Activated T-helper 1 cell treated with anti-CD3 and anti-CD28 coated beads, Interleukin-12 subunit alpha, Interleukin-12 subunit beta, Interleukin-2, Interleukin-4 antibody, amounts not matched to agents 30 ng/mL and 10 ng/mL and 1 ng/mL, durations not matched to agents 14 hours and 24 hours and 36 hours (primary cell): ENCODE results near the gene CAPN5. TPM values are rescaled to one million over a fixed set of nuclear protein-coding genes. Genes with fewer than 3 reads are reported as not detected.

Experiments
- DNase-seq: peaks from one replicate; pipeline ENCODE4 v3.0.0; 2021; ENCODE audit warnings: low spot score
- H3K27ac Mint-ChIP-seq: one replicate; pipeline ENCODE4 v1.8.0; 2021; ENCODE audit warnings: mild to moderate bottlenecking, mixed read lengths
- H3K27me3 Mint-ChIP-seq: one replicate; pipeline ENCODE4 v1.8.0; 2022; ENCODE audit warnings: mild to moderate bottlenecking, moderate library complexity, mixed read lengths; ENCODE audit not compliant: insufficient read depth
- H3K36me3 Mint-ChIP-seq: one replicate; pipeline ENCODE4 v1.8.0; 2021; ENCODE audit warnings: low read depth, mixed read lengths
- H3K4me1 Mint-ChIP-seq: one replicate; pipeline ENCODE4 v1.8.0; 2021; ENCODE audit warnings: low read depth, mixed read lengths
- H3K4me3 Mint-ChIP-seq: one replicate; pipeline ENCODE4 v1.8.0; 2021; ENCODE audit warnings: mild to moderate bottlenecking, moderate library complexity, mixed read lengths
- H3K9me3 Mint-ChIP-seq: one replicate; pipeline ENCODE4 v1.8.0; 2021; ENCODE audit warnings: mixed read lengths
- intact Hi-C: fragments of 100-400 bp; cut with micrococcal nuclease; formaldehyde crosslinking; loops from one replicate; pipeline ENCODE4 v1.15.1; 2024
- total RNA-seq: library from RNA; stranded (reverse); gene quantifications from 2 replicates; pipeline ENCODE4 v1.2.3, GENCODE V29; 2022

The CAPN5 gene
- total RNA-seq, 1 donor from 2014 or later, result 0.10 TPM

DNA sequence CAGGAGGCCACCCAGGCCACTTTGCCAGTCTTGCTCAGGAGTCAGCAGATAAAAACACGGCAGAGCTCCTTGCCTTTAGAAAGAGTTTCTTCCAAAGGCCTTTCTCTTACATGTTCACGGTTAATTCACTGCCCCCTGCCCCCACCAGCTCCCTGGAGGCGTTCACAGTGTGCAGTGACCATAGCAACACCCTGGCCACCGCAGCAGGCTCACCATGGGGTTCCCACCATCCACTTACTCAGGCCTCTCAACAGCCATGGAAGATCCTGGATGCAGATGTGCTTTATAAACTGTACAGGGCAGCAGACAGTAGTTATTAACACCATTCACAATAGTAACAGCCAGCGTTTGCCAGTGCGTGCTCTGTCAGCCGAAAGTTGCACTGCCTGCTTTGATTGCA is 50.7 kb downstream of the CAPN5 start:
- H3K27ac Mint-ChIP-seq, result no peak overlapping the region
- intact Hi-C loops, result no loop called here
- no peaks in the 10 kb centered on the region for H3K27me3 Mint-ChIP-seq

GRCh38 chr11:77118086-77118485 is 51.3 kb downstream of the CAPN5 start:
- Mint-ChIP-seq H3K9me3 (no peaks in the 10 kb centered on the region), H3K4me1 (peaks cover 5% of the 10 kb centered on the region), H3K36me3 (no peaks in the 10 kb centered on the region), H3K27me3 (no peaks in the 10 kb centered on the region), H3K4me3 (no peak overlapping the region), H3K27ac (no peak overlapping the region)
- intact Hi-C loops, result no loop called here
- no peak for DNase-seq

More for the DNA sequence above, 50.7 kb downstream of the CAPN5 start:
- Mint-ChIP-seq H3K4me3 (no peak overlapping the region), H3K36me3 (no peaks in the 10 kb centered on the region), H3K4me1 (peaks cover 5% of the 10 kb centered on the region), H3K9me3 (no peaks in the 10 kb centered on the region)
- DNase-seq, result no peak

DNA sequence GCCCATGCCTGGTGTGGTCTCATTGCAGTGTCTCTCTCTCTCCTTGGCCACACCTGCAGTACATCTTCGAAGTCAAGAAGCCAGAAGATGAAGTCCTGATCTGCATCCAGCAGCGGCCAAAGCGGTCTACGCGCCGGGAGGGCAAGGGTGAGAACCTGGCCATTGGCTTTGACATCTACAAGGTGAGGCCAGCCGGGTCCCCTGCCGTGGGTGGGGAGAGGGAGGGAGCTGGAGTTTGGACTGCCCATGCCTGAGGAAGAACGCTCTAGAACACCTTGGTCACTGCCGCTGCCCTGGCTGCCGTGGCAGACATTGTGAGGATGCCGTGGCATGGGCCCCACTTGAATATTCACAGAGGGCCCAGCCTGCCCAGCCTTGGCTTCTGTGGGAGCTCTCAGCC is 52.2 kb downstream of the CAPN5 start:
- Mint-ChIP-seq H3K36me3 (no peaks in the 10 kb centered on the region), H3K4me3 (no peak overlapping the region), H3K4me1 (no peaks in the 10 kb centered on the region), H3K27me3 (no peaks in the 10 kb centered on the region), H3K27ac (no peak overlapping the region), H3K9me3 (no peaks in the 10 kb centered on the region)
- intact Hi-C loops, result no loop called here
- no peak for DNase-seq

DNA sequence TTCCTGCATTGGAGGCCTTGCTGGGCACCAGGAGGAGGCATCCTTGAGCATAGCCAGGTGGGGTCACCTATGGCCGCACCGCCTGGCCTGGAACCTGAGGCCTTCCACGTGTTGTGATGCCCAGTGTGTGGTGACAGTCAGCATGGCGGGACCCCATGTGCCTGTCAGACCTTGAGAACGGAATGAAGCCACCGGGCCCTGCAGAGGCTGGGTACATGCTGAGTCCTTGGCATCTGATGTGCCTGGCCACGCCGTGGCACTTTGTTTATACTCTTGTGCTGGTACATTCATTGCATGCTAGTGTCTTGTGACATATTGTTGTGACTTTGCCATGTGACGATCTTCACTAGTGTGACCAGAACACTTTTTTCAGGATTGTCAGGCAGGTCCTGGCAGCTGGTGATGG is 52.8 kb downstream of the CAPN5 start:
- DNase-seq, result no peak
- Mint-ChIP-seq H3K27ac (no peak overlapping the region), H3K4me3 (no peak overlapping the region), H3K27me3 (no peaks in the 10 kb centered on the region), H3K9me3 (no peaks in the 10 kb centered on the region), H3K36me3 (no peaks in the 10 kb centered on the region), H3K4me1 (no peaks in the 10 kb centered on the region)
- intact Hi-C loops, result no loop called here

DNA sequence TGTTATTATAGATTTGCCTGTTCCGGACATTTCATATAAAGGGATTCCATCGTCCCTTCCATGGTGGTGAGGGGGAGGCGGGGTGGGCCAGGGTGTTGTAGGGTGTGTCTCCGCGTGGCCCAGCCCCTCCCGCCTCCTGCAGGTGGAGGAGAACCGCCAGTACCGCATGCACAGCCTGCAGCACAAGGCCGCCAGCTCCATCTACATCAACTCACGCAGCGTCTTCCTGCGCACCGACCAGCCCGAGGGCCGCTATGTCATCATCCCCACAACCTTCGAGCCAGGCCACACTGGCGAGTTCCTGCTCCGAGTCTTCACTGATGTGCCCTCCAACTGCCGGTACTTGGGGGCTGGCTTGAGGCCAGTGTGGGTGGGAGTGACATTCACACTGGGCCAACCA is 53.8 kb downstream of the CAPN5 start:
- Mint-ChIP-seq H3K27ac (no peak overlapping the region), H3K4me1 (no peaks in the 10 kb centered on the region), H3K9me3 (no peaks in the 10 kb centered on the region), H3K27me3 (no peaks in the 10 kb centered on the region), H3K36me3 (no peaks in the 10 kb centered on the region), H3K4me3 (no peak overlapping the region)
- no peak for DNase-seq
- intact Hi-C loops, result no loop called here

DNA sequence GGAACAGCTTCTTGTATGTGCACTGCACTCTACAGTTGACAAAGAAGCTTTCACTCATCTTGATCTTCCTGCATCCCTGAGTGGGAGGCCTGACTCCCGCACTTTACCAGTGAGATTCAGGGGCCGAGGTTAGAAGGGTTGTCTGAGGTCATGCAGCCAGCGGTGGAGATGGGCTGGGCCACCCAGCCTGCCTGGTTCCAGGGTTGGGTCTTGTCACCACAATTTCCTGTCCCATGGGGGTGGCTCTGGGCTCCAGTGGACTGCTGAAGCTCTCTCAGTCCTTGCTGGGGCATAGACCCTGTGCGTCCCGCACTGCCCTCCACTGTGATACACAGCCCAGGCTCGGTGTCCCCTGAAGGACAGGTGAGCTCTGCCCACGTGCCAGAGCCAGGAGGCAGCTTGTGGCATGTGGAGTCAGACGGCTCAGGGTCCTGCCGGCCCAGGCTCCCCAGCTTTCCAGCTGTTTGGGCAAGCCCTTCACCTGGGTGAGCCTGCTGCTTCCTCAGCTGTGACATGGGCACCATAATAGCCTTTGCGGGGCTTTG is 54.4 kb downstream of the CAPN5 start:
- no peaks in the 10 kb centered on the region for H3K27me3 Mint-ChIP-seq
- H3K4me3 Mint-ChIP-seq, result no peak overlapping the region
- no peaks in the 10 kb centered on the region for H3K9me3 Mint-ChIP-seq
- no peak for DNase-seq
- H3K36me3 Mint-ChIP-seq, result no peaks in the 10 kb centered on the region
- H3K4me1 Mint-ChIP-seq, result no peaks in the 10 kb centered on the region
- H3K27ac Mint-ChIP-seq, result no peak overlapping the region
- intact Hi-C loops, result no loop called here

- H3K36me3 Mint-ChIP-seq, result no peaks in the 10 kb centered on the region
- H3K27me3 Mint-ChIP-seq, result no peaks in the 10 kb centered on the region
- intact Hi-C loops, result no loop called here
- H3K9me3 Mint-ChIP-seq, result no peaks in the 10 kb centered on the region
- H3K27ac Mint-ChIP-seq, result no peak overlapping the region
- DNase-seq, result no peak
- H3K4me3 Mint-ChIP-seq, result no peak overlapping the region
- no peaks in the 10 kb centered on the region for H3K4me1 Mint-ChIP-seq
Observed at GRCh38 chr11:77121876-77122575, 55.3 kb downstream of the CAPN5 start.

DNA sequence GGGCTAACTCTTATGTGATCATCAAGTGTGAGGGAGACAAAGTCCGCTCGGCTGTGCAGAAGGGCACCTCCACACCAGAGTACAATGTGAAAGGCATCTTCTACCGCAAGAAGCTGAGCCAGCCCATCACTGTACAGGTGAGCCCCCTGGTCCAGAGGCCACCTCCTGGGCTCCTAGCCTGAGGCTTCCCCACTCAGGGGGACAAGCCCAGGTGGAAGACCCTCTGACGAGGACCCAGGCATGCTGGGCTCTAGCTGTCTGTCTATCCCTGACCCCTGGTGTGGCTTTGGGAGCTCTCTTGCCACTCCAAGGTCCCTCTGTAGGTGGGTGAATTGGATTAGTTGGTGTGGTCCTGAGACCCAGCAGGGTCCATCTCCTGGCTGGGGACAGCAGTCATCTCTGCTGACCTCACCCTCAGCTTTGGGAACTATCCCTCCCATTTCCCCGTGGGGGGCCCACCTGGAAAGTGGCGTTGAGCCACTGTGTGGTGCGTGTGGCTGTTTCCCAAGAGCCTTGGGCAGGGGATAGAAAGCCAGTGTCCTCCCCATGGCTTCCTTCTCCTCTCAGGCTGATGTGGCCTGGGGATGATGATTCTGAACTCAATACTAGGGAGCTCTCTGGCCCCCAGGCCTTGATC is 55.9 kb downstream of the CAPN5 start:
- Mint-ChIP-seq H3K4me3 (no peak overlapping the region), H3K27me3 (no peaks in the 10 kb centered on the region), H3K36me3 (no peaks in the 10 kb centered on the region), H3K4me1 (peaks cover 4% of the 10 kb centered on the region), H3K9me3 (no peaks in the 10 kb centered on the region), H3K27ac (no peak overlapping the region)
- intact Hi-C loops, result no loop called here
- DNase-seq, result no peak

- peaks cover 2% of the 10 kb centered on the region for H3K27me3 Mint-ChIP-seq
- H3K36me3 Mint-ChIP-seq, result no peaks in the 10 kb centered on the region
- no peaks in the 10 kb centered on the region for H3K9me3 Mint-ChIP-seq
- no peak overlapping the region for H3K4me3 Mint-ChIP-seq
- H3K27ac Mint-ChIP-seq, result no peak overlapping the region
- DNase-seq, result no peak
- intact Hi-C loops, result no loop called here
- H3K4me1 Mint-ChIP-seq, result peaks cover 5% of the 10 kb centered on the region
Observed at GRCh38 chr11:77123591-77123990, 56.8 kb downstream of the CAPN5 start.

DNA sequence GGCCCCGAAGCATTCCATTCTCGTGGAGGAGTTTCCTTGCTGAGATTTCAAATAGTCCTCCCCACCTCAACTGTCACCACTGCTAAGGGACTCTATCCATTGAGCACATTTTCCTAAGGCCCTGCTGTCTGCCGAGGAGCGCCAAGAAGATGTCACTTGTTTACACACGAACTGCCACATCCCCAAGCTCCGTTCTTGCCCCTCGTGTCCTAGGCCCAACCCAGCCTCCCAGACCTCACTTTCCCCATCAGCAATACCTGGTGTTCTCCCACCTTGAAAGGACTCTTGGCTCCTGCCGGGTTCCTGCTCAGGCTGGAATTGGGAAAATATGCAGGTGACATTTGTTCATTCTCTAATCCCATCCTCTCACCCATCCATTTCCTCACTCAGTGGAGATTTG is 57.3 kb downstream of the CAPN5 start:
- H3K36me3 Mint-ChIP-seq, result no peaks in the 10 kb centered on the region
- no peak overlapping the region for H3K4me3 Mint-ChIP-seq
- H3K27ac Mint-ChIP-seq, result no peak overlapping the region
- intact Hi-C loops, result no loop called here
- peaks cover 5% of the 10 kb centered on the region for H3K4me1 Mint-ChIP-seq
- DNase-seq, result no peak
- H3K9me3 Mint-ChIP-seq, result no peaks in the 10 kb centered on the region
- H3K27me3 Mint-ChIP-seq, result peaks cover 4% of the 10 kb centered on the region

- intact Hi-C loops, result no loop called here
- no peak for DNase-seq
- no peak overlapping the region for H3K27ac Mint-ChIP-seq
Observed at GRCh38 chr11:77124488-77124887, 57.7 kb downstream of the CAPN5 start.

DNA sequence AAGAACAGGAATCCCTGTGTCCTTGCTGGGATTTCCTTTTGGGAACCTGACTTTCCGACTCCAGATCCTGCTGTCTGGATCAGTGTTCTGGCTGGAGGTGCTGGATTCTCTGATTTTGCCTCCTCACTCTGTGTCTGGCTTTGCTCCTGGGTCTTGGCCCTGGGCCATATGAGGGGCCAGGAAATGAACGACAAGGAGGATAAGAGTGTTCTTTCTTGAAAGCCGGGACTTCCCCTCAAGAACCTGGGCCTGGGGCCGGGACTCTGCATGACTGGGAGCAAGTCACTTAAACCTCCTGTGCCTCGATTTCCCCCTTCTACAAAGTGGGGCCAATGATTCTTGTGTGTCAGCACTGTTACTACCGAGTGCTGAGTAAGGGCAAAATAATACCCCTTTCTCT is 58.4 kb downstream of the CAPN5 start:
- Mint-ChIP-seq H3K4me3 (no peak overlapping the region), H3K4me1 (peaks cover 5% of the 10 kb centered on the region), H3K27ac (no peak overlapping the region), H3K9me3 (no peaks in the 10 kb centered on the region), H3K36me3 (no peaks in the 10 kb centered on the region), H3K27me3 (peaks cover 4% of the 10 kb centered on the region)
- intact Hi-C loops, result no loop called here
- DNase-seq, result no peak

More at GRCh38 chr11:77124488-77124887, 57.7 kb downstream of the CAPN5 start:
- Mint-ChIP-seq H3K27me3 (peaks cover 4% of the 10 kb centered on the region), H3K4me3 (no peak overlapping the region), H3K9me3 (no peaks in the 10 kb centered on the region), H3K4me1 (peaks cover 5% of the 10 kb centered on the region), H3K36me3 (no peaks in the 10 kb centered on the region)

- intact Hi-C loops, result no loop called here
Observed at GRCh38 chr11:77125695-77126094, 58.9 kb downstream of the CAPN5 start.

More at GRCh38 chr11:77125695-77126094, 58.9 kb downstream of the CAPN5 start:
- no peaks in the 10 kb centered on the region for H3K36me3 Mint-ChIP-seq
- H3K4me3 Mint-ChIP-seq, result no peak overlapping the region
- H3K27me3 Mint-ChIP-seq, result peaks cover 4% of the 10 kb centered on the region
- H3K27ac Mint-ChIP-seq, result no peak overlapping the region
- no peaks in the 10 kb centered on the region for H3K9me3 Mint-ChIP-seq
- no peak for DNase-seq
- peaks cover 5% of the 10 kb centered on the region for H3K4me1 Mint-ChIP-seq
